Lung microvascular endothelial cell (primary cell): Measurements from ENCODE around the gene LRRC42. TPM values are rescaled to one million over a fixed set of nuclear protein-coding genes. Genes with fewer than 3 reads are reported as not detected.
A peak's percentile ranks its signal among the peaks of the same experiment; 100 is the strongest.
"Not testable (repeated sequence)": the region's sequence is repeated elsewhere in the genome, so short reads cannot be mapped to it uniquely, and the experiment has no call there.

ENCODE experiments used
- DNase-seq, 2 donors: peaks; one replicate each; pipeline versions ENCODE4 v3.0.0 to v3.0.0-alpha.2; 2010; ENCODE audit warnings: low read depth in 2 of 2
- total RNA-seq: library from RNA; depleted of rRNA; stranded (reverse); fragments of >200 nt; gene quantifications from 2 replicates; pipeline ENCODE4 v1.2.1, GENCODE V29; 2014

LRRC42 gene
- total RNA-seq, 1 donor from 2014 or later: 22.0 TPM

DNA sequence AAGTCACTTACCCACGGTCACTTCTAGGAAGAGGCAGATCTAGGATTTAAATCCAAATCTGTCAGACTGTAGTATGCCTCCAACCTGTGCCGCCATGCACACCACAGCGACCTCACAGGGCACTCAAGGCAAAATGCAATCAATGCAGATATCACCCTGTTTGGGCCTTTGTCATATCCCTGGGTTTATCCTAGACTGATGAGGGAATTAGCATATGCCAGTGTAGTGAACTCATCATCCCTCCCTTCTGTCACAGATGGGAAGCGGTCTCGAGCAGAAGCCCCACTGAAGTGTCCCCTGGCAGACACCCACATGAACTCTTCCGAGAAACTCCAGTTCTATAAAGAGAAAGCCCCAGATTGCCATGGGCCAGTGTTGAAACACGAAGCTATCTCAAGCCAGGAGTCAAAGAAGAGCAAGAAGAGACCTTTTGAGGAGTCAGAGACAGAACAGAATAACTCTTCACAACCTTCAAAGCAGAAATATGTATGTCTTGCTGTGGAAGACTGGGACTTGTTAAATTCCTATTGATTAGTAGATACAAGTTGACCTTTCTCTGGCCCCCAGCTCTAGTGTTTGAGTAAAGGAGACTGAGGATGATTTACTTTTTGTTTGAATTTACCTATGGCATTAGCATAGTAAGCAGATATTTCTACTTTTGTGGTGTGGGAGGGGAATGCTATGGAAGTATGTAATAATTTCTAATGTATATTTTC lies 21.4 kb downstream of the LRRC42 start:
- DNase-seq: no peak

DNA sequence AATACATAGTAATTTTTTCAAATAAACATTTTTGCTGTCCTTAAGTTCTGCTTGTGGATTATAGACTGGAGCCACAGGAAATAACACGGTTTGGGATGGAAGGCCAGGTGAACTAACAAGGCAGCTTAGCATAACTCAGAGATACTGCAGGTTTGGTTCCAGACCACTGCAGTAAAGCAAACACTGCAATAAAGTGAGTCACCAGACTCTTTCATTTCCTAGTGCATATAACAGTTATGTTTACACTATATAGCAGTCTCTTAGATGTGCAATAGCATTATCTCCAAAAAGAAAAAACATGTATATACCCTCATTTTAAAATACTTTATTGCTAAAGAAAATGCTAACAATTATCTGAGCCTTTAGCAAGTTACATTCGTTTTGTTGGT lies 22.0 kb downstream of the LRRC42 start:
- DNase-seq: no peak

DNA sequence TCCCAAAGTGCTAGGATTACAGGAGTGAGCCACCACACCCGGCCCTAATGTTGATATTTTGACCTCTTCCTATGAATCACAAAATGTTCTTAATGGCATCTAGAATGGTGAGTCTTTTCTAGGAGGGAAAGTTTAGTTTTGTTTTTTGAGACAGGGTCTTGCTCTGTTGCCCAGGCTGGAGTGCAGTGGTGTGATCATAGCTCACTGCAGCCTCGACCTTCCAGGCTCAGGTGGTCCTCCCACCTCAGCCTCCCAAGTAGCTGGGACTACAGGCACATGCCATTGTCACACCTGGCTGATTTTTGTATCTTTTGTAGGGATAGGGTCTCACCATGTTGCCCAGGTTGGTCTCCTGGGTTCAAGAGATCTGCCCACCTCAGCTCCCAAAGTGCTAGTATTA lies 23.2 kb downstream of the LRRC42 start:
- not testable (repeated sequence) for DNase-seq

DNA sequence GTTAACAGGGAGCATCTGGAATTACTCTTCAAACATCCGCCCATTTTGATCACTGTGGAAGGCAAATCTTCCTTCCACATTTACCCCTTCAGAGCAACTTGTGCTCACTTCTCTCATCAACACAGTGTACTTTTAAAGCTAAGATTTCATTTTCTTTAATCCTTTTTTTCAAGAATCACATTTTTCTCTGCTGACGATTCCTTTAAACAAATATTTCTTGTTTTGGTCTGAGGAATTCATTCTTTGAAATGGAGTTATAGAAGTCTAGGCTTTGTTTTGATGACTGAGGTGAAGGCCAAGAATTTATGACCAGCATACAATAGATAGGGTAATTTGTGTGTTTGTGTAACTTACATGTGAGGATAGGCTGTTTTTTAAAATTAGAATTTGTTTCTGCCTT lies 25.6 kb downstream of the LRRC42 start:
- DNase-seq: no peak

DNA sequence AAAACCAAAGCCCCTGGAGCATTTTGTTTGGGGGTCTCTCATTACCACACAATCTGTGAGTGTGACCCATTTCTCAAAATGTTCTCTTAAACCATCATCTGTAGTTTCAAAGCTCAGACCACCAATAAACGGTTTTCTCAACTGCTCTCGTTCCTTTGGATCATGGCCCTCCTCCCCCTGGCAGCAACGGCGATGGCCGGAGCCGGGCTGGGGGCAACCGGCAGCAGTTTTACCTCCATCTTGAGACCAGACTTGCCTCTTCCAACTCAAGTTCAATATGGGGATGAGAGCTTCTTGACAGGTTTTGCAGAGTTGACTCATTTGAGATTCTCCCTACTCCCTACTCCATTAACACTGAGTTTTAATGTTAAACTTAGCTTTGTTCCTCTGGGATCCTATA lies 29.7 kb downstream of the LRRC42 start:
- DNase-seq: no peak

DNA sequence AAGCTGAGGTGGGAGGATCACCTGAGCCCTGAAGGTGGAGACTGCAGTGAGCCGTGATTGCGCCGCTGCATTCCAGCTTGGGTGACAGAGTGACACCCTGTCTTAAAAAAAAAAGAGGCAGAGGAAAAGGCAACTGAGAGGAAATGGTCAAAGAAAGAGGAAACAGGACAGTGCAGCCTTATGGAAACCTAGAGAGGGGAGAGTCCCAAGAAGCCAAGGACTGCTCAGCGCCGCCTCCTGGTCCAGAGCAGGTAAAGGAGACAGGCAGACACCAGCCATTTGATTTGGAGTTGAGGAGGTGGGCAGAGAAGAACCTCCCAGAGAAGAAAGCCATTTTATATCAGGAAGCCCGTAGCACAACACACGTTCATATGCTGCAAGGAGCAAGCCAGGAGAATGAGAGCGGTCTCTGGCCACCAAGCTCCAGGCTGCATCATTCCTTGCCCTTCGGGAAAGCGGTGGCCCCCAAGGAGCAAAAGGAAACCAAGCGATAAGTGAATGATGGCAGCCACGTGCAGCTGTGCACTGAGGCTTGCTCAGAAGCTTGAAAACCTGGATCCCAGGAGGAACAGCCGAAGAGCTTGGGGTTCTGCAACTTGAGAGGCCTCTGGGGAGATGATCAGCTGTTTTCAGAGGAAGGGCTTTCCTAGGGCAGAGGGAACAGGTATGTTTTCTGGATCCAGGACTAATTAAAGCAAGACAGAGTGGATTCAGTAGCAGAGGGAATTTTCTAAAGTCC lies 33.7 kb downstream of the LRRC42 start:
- DNase-seq: no peak

DNA sequence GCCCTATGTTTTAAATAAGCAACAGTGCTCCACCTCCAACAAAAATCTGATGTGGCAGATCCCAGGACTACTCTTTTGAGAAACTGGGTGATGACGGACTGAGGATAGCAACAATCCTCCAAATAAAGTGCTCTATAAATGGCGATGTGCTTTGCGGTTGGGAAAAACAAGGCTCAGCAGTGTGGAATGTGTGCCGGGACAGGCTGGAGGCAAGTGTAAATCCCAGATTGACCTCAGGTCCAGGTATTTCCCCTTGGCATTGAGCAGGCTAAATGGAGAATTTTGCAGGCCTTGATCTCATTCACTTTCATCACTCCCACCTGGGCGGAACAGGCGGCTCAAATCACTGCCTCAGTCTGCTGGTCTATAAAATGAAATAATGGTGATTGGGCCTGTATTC lies 35.1 kb downstream of the LRRC42 start:
- DNase-seq: no peak

DNA sequence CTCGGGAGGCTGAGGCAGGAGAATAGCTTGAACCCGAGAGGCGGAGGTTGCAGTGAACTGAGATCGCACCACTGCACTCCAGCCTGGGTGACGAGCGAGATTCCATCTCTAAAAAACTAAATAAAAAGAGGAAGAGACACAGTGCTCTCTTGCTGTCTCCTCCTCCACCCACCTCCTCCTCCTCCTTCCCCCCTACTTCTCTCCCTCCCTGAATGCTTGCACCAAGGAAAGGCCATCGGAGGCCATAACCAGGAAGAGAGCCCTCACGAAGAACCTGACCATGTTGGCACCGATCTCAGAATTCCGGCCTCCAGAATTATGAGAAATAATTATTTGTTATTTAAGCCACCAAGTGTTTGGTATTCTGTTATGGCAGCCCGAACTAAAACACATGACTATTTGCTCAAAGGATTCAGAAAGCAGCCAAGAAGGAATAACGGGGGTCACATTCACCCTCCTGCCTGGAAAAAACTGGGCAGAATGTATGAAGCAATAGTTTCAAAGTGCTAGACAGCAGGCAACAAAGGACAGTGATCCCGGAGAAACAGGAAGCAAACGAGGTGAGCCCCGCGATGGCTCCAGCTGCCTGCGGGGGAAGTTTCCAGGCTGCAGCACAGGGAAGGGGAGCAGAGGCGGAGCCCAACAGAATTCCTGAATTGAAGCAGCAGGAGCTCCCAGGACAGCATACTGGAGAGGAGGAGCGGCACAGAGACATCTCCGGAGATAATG lies 36.0 kb downstream of the LRRC42 start:
- DNase-seq: peak; percentile 32 to 55

DNA sequence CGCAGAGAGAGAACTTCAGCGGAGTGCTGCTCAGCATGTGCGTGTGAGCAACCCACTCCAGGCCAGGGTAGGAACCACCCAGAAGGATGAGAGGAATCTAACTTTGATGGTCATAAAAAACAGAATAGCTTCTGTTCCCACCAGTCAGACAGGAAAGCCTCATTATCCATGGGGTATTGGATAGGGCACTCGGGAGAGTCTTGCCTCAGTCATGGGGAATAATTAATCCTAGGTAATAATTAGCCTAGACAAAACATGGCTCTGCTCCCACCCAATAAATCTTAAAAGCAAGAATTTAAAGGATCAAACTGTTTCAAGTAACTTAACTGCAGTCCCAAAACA lies 36.6 kb downstream of the LRRC42 start:
- DNase-seq: no peak

DNA sequence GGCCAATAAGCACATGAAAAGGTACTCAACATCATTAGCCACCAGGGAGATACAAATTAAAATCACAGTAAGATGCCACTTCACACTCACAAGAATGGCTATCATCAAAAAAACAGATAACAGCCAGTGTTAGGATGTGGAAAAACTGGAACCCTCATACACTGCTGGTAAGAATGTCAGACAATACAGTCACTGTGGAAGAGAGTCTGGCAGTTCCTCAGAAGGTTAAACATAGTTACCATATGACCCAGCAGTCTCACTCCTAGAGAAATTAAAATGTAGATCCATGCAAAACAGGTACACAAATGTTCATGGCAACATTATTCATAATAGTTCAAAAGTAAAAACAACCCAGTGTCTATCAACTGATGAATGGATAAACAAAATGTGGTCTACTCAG lies 38.6 kb downstream of the LRRC42 start:
- DNase-seq: no peak

DNA sequence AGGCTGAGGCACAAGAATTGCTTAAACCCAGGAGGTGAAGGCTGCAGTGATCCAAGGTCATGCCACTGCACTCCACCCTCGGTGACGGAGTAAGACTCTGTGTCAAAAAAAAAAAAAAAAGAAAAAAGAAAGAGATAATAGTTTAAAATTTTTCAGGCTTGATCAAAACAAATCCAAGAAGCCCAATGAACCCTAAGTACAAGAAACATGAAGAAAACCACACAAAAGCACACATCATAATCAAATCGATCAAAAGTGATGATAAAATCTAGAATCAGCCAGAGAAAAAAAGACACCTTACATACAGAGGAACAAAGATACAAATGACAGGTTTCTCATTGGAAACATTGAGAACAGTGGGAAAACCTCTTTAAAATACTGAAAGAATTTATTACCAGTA lies 40.3 kb downstream of the LRRC42 start:
- no peak for DNase-seq

DNA sequence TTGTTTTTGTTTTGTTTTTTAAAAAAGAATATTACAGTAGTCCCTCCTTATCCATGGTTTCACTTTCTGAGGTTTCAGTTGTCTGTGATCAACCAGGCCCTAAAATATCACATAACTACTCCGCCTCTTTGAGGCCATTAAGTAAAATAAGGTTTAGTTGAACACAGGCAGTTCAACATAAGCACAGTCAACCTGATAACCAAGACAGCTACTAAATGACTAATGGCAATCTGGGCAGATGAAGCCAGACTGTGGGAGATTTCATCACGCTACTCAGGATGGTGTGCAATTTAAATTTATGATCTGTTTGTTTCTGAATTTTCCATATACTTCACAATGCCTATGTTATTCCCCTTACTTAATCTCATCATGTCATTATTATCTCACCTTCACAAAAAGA lies 41.7 kb downstream of the LRRC42 start:
- DNase-seq: no peak

DNA sequence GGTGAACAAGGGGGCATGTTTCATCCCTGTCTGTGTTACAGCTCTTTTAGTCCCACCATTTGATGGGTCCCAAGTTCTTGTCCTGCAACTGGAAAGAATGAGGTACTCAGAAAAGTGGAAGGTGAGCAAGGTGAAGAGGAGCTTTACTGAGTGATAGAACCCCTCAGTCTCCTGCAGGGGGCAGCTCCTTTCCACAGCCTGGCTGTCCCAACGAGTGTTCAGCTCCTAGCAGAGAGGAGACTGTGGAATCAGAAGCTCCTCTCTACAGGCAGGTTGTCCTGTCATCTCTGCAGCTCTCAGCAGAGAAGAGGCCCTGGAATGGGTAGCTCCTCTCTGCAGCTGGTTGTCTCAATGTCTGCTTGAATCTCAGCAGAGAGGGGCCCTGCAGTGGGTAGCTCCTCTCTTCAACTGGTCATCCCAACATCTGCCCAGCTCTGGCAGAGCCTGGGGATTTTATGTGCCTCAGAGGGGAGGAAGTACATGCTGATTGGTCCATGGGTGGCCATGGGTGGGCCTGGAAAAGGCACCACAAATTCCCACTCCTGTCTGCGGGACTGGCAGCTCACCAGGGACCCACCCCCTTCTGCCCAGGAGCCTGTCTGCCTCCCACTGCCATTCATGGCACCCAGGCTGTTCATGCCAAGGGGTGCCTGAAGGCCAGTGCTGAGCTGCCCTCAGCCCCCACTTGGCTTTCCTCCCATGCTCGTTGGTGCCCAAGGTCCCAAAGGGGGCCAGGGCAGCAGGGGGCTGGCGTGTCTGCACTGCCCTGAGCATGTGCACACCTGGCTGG lies 46.1 kb downstream of the LRRC42 start:
- DNase-seq: peak in 1 of 2 donors; percentile 18

DNA sequence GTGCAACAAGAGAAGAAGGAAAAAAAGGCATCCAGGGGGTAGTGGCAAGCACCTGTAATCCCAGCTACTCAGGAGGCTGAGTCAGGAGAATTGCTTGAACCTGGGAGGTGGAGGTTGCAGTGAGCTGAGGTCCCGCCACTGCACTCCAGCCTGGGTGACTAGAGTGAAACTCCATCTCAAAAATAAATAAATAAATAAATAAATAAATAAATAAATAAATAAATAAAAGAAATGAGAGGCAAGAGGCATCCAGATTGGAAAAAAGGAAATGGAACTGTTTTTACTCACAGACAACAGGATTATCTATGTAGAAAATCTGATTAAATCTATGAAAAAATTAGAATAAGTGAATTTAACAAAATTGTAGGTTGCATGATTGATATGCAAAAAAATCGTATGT lies 48.4 kb downstream of the LRRC42 start:
- DNase-seq: not testable (repeated sequence)

DNA sequence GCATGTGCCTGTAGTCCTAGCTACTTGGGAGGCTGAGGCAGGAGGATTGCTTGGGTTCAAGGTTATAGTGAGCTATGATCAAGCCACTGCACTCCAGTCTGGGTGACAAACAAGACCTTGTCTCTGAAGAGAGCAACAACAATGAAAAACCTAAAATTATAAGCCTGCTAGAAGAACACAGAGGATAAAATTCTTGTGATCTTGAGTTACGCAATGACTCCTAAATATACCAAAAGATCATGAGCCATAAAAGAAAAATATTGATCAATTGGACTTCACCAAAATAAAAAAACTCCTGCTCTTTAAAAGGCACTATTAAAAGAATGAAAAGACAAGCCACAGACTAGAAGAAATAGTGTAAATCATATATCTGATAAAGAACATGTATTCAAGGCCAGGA lies 49.5 kb downstream of the LRRC42 start:
- no peak for DNase-seq

DNA sequence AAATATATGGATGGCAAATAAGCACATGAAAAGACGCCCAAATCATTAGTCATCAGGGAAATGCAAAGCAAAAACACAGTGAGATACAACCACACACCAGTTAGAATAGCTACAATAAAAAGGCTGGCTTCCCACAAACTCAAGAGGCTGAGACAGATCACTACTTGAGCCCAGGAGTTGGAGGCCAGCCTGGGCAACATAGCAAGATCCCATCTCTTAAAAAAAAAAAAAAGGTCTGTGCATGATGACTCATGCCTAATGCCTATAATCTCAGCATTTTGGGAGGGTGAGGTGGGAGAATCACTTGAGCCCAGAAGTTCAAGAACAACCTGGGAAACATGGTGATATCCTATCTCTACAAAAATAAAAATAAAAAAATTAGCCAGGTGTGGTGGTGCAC lies 52.1 kb downstream of the LRRC42 start:
- no peak for DNase-seq

DNA sequence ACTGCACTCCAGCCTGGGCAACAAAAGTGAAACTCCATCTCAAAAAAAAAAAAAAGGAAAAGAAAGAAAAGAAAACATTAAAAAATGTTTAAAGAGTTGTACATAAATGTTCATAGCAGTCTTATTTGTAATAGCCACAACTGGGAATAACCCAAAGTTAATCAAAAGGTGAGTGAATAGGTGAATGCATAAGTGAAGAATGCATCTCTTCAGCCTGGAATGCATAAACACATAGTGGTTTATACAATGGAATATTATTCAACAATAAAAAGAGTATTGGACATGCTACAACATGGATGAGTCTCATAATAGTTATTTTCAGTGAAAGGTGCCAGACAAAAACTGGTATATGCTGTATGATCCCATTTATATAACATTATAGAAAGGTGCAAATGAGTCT lies 53.8 kb downstream of the LRRC42 start:
- DNase-seq: no peak

DNA sequence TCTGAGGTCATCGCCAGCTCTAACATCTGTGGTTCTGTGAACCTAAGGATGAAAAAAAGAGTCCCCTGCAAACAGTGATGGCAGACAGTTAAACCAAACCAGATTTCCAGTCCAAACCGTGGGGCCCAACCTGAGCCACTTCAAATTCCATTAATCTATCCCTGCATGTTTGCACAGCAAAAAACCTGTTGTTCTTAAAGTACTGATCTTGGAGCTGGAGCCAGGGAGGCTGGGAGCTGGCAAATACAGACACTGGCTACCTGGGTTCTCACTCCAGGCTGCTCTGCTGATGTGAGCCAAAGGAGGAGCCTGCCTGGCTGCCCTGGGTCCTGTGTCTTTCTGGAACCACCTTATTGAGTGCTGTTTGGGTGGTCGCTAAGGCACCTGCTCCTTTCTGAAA lies 55.4 kb downstream of the LRRC42 start:
- DNase-seq: no peak

DNA sequence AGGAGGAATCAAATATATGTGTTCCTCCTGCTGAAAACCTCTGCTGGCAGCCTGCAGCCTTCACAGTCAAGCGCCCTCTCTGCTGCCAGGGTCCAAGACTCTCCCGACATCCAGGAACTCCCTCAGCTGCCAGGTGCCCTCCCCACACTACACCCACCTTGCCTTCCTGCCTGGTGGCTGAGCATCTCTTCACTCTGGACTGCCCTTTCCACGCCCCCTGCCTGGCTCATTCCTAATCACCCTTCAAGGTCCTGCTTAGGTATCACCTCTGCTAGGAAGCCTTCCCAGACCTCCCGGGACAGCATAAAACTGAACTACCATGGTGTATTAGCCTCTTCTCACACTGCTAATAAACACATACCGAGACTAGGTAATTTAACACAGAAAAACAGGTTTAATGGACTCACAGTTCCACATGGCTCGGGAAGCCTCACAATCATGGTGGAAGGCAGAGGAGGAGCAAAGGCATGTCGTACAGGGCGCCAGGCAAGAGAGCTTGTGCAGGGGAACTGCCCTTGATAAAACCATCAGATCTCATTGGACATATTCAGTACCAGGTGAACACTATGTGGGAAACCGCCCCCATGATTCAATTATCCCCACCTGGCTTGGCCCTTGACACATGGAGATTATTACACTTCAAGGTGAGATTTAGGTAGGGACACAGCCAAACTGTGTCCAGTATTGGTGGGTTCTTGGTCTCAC lies 56.5 kb downstream of the LRRC42 start:
- no peak for DNase-seq

DNA sequence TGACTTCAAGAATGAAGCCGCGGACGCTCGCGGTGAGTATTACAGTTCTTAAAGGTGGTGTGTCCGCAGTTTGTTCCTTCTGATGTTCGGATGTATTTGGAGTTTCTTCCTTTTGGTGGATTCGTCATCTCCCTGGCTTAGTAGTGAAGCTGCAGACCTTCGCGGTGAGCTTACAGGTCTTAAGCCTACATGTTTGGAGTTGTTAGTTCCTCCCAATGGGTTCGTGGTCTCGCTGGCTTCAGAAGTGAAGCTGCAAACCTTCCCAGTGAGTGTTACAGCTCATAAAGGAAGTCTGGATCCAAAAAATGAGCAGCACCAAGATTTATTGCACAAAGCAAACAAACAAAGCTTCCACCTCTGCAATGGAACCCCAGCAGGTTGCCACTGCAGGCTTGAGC lies 57.1 kb downstream of the LRRC42 start:
- DNase-seq: no peak

DNA sequence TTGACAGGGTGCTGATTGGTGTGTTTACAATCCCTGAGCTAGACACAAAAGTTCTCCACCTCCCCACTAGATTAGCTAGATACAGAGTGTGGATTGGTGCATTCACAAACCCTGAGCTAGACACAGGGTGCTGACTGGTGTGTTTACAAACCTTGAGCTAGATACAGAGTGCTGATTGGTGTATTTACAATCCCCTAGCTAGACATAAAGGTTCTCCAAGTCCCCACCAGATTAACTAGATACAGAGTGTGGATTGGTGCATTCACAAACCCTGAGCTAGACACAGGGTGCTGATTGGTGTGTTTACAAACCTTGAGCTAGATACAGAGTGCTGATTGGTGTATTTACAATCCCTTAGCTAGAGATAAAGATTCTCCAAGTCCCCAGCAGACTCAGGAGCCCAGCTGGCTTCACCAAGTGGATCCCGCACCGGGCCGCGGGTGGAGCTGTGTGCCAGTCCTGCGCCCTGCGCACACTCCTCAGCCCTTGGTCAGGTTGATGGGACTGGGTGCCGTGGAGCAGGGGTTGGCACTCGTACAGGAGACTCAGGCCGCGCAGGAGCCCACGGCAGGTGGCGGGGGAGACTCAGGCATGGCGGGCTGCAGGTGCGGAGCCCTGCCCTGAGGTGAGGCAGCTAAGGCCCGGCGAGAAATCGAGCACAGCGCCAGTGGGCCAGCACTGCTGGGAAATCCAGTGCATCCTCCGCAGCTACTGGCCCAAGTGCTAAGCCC lies 57.8 kb downstream of the LRRC42 start:
- not testable (repeated sequence) for DNase-seq
